DOHH2 (cell line): ENCODE data around the gene OSBPL3.

Source experiments
- EZH2phosphoT487 ChIP-seq: fragments of 200-600 bp; sonication (generic); IDR thresholded peaks from 2 replicates; pipeline ENCODE4 v1.6.1; 2017; ENCODE audit warnings: borderline replicate concordance, mild to moderate bottlenecking, antibody characterized with exemption, low read length, moderate library complexity, mixed read lengths
- TF ChIP-seq, protein P1 (sequence below): fragments of 200-600 bp; sonication (generic); IDR thresholded peaks from one replicate; pipeline ENCODE4 v1.5.1; 2014; ENCODE audit warnings: antibody characterized with exemption, mild to moderate bottlenecking, low read depth, low read length; ENCODE audit not compliant: poor library complexity, severe bottlenecking

DNA sequence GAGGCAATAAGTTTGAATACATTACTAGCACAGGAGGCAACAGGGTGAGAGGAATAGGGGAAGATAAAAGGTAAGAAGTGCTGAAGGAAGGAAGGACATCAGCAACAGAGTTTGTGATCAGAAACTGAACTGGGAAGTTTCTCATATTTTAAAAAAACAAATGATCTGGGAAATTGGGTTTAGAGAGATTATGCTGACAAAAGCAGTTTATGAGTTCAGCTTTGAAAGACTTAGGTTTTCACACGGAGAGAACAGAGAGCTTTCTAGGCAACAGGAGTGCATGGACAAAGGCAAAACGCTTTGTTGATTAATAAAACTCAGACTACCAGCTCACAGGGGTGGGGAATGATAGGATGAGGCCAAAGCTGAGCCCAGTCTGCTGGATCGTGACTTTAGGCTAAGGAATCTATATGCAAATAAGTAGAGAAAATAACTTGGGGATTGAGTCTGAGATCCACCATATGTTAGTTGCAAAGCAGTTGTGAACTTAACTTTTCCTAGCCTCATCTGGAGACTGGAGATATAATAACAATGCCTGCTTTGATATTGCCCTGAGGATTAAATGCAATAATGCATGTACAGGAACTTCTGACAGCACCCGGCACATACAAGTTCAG, 4.2 kb downstream of the OSBPL3 start:
- TF ChIP-seq, protein P1, sequence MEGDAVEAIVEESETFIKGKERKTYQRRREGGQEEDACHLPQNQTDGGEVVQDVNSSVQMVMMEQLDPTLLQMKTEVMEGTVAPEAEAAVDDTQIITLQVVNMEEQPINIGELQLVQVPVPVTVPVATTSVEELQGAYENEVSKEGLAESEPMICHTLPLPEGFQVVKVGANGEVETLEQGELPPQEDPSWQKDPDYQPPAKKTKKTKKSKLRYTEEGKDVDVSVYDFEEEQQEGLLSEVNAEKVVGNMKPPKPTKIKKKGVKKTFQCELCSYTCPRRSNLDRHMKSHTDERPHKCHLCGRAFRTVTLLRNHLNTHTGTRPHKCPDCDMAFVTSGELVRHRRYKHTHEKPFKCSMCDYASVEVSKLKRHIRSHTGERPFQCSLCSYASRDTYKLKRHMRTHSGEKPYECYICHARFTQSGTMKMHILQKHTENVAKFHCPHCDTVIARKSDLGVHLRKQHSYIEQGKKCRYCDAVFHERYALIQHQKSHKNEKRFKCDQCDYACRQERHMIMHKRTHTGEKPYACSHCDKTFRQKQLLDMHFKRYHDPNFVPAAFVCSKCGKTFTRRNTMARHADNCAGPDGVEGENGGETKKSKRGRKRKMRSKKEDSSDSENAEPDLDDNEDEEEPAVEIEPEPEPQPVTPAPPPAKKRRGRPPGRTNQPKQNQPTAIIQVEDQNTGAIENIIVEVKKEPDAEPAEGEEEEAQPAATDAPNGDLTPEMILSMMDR = no peak
- no peak for TF ChIP-seq EZH2phosphoT487
